PFSK-1 (cell line): ENCODE data around the gene NFKBIA.

Experiments used
- FOXP2 ChIP-seq: optimal IDR thresholded peaks from 2 replicates; pipeline ENCODE3; 2011; ENCODE audit warnings: borderline replicate concordance, control low read depth, inconsistent platforms; ENCODE audit not compliant: insufficient read depth; ENCODE audit errors: extremely low read length, extremely low read depth
- POLR2AphosphoS5 ChIP-seq: IDR thresholded peaks from 2 replicates; pipeline ENCODE4 v1.6.1; 2012; ENCODE audit warnings: low read depth, mild to moderate bottlenecking, control low read depth, low read length, moderate library complexity
- SIN3A ChIP-seq: IDR thresholded peaks from 2 replicates; pipeline ENCODE4 v1.6.1; 2012; ENCODE audit warnings: mild to moderate bottlenecking, low read length, moderate library complexity, borderline replicate concordance; ENCODE audit not compliant: insufficient read depth
- TAF1 ChIP-seq: IDR thresholded peaks from 2 replicates; pipeline ENCODE4 v1.6.1; 2012; ENCODE audit warnings: low read length, control low read depth, borderline replicate concordance; ENCODE audit not compliant: insufficient read depth
- TF ChIP-seq, protein P1 (sequence below), 2 experiments: IDR thresholded peaks; 2 replicates each; pipeline versions ENCODE4 v1.6.1 to v1.8.0; 2011 to 2012; ENCODE audit warnings: low read depth in 2 of 2, low read length in 2 of 2, control low read depth in 1 of 2, inconsistent platforms in 1 of 2, mild to moderate bottlenecking in 1 of 2, moderate library complexity in 1 of 2; ENCODE audit not compliant: insufficient read depth in 1 of 2

NFKBIA gene

DNA sequence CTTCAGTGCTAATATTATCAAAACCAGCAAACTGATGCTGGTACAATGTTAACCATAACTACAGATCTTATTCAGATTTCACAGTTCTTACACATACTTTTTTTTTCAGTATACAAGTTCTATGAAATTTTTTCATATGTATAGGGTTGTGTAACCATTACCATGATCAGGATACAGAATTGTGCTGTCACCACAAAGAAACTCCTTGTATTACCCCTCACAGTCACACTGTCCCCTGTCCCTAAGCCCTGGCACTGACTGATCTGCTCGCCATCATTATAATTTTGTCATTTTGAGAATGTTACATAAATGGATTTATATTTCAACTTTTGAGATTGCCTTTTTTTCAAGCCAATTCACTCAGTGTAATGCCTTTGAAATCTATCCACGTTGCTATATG lies 21.3 kb upstream of the NFKBIA start:
- TF ChIP-seq, protein P1, sequence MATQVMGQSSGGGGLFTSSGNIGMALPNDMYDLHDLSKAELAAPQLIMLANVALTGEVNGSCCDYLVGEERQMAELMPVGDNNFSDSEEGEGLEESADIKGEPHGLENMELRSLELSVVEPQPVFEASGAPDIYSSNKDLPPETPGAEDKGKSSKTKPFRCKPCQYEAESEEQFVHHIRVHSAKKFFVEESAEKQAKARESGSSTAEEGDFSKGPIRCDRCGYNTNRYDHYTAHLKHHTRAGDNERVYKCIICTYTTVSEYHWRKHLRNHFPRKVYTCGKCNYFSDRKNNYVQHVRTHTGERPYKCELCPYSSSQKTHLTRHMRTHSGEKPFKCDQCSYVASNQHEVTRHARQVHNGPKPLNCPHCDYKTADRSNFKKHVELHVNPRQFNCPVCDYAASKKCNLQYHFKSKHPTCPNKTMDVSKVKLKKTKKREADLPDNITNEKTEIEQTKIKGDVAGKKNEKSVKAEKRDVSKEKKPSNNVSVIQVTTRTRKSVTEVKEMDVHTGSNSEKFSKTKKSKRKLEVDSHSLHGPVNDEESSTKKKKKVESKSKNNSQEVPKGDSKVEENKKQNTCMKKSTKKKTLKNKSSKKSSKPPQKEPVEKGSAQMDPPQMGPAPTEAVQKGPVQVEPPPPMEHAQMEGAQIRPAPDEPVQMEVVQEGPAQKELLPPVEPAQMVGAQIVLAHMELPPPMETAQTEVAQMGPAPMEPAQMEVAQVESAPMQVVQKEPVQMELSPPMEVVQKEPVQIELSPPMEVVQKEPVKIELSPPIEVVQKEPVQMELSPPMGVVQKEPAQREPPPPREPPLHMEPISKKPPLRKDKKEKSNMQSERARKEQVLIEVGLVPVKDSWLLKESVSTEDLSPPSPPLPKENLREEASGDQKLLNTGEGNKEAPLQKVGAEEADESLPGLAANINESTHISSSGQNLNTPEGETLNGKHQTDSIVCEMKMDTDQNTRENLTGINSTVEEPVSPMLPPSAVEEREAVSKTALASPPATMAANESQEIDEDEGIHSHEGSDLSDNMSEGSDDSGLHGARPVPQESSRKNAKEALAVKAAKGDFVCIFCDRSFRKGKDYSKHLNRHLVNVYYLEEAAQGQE (IDR thresholded peaks at IDR 0.05; ENCODE audit: insufficient read depth in 1 of 2, low read depth in 2 of 2, low read length in 2 of 2) = no peak
- TF ChIP-seq TAF1 (no peak), POLR2AphosphoS5 (no peak), SIN3A (no peak), FOXP2 (no peak)

DNA sequence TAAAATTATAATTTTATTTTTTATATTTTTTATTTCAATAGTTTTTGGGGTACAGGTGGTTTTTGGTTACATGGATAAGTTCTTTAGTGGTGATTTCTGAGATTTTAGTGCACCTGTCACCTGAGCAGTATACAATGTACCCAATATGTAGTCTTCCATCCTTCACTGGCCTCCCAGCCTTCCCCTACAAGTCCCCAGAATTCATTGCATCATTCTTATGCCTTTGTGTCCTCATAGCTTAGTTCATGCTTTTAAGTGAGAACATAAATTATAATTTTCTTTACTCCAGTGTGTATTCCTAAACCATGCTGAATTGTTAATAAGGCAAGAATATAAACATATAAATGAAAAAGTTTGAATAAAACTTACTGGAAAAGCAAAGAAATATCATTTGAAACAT lies 19.1 kb upstream of the NFKBIA start:
- no peak for TF ChIP-seq SIN3A
- no peak for TF ChIP-seq FOXP2
- no peak for TF ChIP-seq POLR2AphosphoS5
- TF ChIP-seq TAF1 = no peak
- TF ChIP-seq, protein P1 (IDR thresholded peaks at IDR 0.05; ENCODE audit: insufficient read depth in 1 of 2, low read depth in 2 of 2, low read length in 2 of 2) = no peak

DNA sequence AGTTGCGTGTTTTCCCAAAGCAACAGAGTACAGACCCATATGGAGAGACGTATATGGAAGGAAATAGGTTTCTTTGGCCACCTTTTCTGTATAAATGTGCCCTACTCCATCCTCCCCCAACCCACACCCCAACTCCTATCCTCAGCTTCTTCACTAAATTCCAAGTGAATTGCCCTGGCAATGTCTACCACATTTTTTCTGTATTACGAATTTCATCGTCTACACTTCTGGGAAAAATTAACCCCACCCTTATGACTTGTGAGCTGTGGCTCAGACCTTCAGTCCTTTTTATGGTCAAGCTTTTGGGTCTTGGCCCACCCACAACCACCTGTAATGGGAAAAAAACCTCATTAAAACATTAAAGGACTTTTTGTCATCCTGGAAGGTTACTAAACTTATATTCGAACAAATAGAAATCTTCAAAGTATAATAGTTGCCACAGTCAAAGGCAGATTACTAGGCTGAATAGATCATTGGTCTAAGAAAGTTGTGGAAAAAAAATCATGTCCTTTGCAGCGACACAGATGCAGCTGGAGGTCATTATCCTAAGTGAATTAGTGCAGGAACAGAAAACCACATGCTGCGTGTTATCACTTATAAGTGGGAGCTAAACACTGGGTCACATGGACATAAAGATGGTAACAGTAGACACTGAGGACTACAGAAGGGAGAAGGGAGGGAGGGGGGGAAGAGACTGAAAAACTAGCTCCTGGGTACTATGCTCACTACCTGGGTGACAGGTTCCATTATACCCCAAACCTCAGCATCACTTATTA lies 15.7 kb upstream of the NFKBIA start:
- TF ChIP-seq SIN3A (no peak), FOXP2 (no peak), POLR2AphosphoS5 (no peak), TAF1 (no peak)
- TF ChIP-seq, protein P1 (IDR thresholded peaks at IDR 0.05; ENCODE audit: insufficient read depth in 1 of 2, low read depth in 2 of 2, low read length in 2 of 2) = no peak

DNA sequence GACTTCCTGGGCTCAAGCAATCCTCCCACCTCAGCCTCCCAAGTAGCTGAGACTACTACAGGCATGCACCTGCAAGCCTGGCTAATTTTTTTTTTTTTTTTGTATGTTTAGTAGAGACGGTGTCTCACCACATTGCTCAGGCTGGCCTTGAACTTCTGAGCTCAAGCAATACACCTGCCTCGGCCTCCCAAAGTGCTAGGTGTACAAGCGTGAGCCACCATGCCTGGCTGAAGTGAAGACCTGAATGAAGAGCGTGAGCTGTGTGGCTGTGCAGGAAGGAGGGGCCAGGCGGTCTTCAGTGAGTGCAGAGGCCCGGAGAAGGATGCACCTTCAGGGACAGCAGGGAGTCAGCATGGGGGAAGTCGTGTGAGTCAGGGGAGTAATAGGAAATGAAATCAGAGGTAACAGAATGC lies 14.9 kb upstream of the NFKBIA start:
- TF ChIP-seq FOXP2 (no peak), TAF1 (no peak), POLR2AphosphoS5 (no peak), SIN3A (no peak)
- TF ChIP-seq, protein P1 (IDR thresholded peaks at IDR 0.05; ENCODE audit: insufficient read depth in 1 of 2, low read depth in 2 of 2, low read length in 2 of 2) = no peak
